A549 (cell line): Measurements from ENCODE around the gene TOMM20. TPM values are rescaled to one million over a fixed set of nuclear protein-coding genes. Genes with fewer than 3 reads are reported as not detected.
A peak's percentile ranks its signal among the peaks of the same experiment; 100 is the strongest.

Experiments used
- ATAC-seq, 2 experiments: fragments of 200-7000 bp in 1 of 2; fragments of >200 bp in 1 of 2; cut with Nextera tagmentation in 1 of 2; cut with Tn5 transposase in 1 of 2; 3 replicates each; pipeline versions ENCODE4 v1.8.0 to v1.9.1; 2018 to 2020; ENCODE audit warnings: mild to moderate bottlenecking in 1 of 2, moderate library complexity in 1 of 2
- CTCF ChIA-PET: fragments of 300-600 bp; sonication (Branson Sonifier 250); formaldehyde crosslinking; extraction: SDS; loops from one replicate; lab custom pipeline; 2021; ENCODE audit warnings: antibody characterized with exemption, inconsistent platforms; lab: Yijun Ruan, JAX
- POLR2A ChIA-PET: fragments of 350-600 bp; formaldehyde crosslinking; extraction: SDS; loops from one replicate; lab custom pipeline; 2021; ENCODE audit warnings: antibody characterized with exemption, inconsistent platforms; lab: Yijun Ruan, JAX
- DNase-seq, 2 experiments: peaks; one replicate each; pipeline versions ENCODE4 v3.0.0 to v3.0.0-alpha.2; 2011 to 2016; ENCODE audit warnings: low read depth in 1 of 2, low spot score in 1 of 2
- FAIRE-seq: peaks from 2 replicates; lab custom pipeline; 2011; peaks lifted over from hg19 to GRCh38; lab: Jason Lieb, UNC
- H3K27ac ChIP-seq, 2 experiments: fragments of >200 bp; sonication (Bioruptor Twin); formaldehyde crosslinking; 3 replicates each; pipeline ENCODE4 v1.5.1; 2016 to 2017
- H3K4me1 ChIP-seq: fragments of >200 bp; sonication (Bioruptor Twin); formaldehyde crosslinking; 3 replicates; pipeline ENCODE4 v1.6.1; 2016
- H3K4me2 ChIP-seq: fragments of >200 bp; sonication (Bioruptor Twin); formaldehyde crosslinking; 3 replicates; pipeline ENCODE4 v1.6.1; 2016
- H3K4me3 ChIP-seq: fragments of >200 bp; sonication (Bioruptor Twin); formaldehyde crosslinking; 3 replicates; pipeline ENCODE4 v1.5.1; 2016
- H3K9me3 ChIP-seq: fragments of >200 bp; sonication (Bioruptor Twin); formaldehyde crosslinking; 3 replicates; pipeline ENCODE4 v1.6.1; 2016
- BHLHE40 ChIP-seq: IDR thresholded peaks from 2 replicates; pipeline ENCODE4 v1.6.1; 2012; ENCODE audit warnings: low read depth, low read length, inconsistent platforms
- CHD2 ChIP-seq: fragments of 150-350 bp; IDR thresholded peaks from 2 replicates; pipeline ENCODE4 v1.6.1; 2014; ENCODE audit warnings: low read length; ENCODE audit not compliant: partially characterized antibody
- ESRRA ChIP-seq: fragments of 150-350 bp; IDR thresholded peaks from 2 replicates; pipeline ENCODE4 v1.6.1; 2014; ENCODE audit warnings: mild to moderate bottlenecking, low read length, borderline replicate concordance
- FOSL2 ChIP-seq, 2 experiments: fragments of 450-650 bp in 1 of 2; fragments of >200 bp in 1 of 2; sonication (Bioruptor Twin) in 1 of 2; formaldehyde crosslinking; IDR thresholded peaks; 2 replicates each; pipeline versions ENCODE4 v1.5.0 to v1.6.1; 2016 to 2020; ENCODE audit warnings: mild to moderate bottlenecking in 1 of 2, moderate library complexity in 1 of 2
- HES2 ChIP-seq: fragments of >200 bp; sonication (Bioruptor Twin); formaldehyde crosslinking; IDR thresholded peaks from 2 replicates; pipeline ENCODE4 v1.6.1; 2016
- HOXB5 ChIP-seq: fragments of 250-450 bp; sonication (Bioruptor Pico); IDR thresholded peaks from 2 replicates; pipeline ENCODE4 v1.5.0; 2020; ENCODE audit warnings: mild to moderate bottlenecking, moderate library complexity
- JUN ChIP-seq, 2 experiments: fragments of >200 bp; sonication (Bioruptor Twin); formaldehyde crosslinking; IDR thresholded peaks; 2 replicates in 1 of 2; 3 replicates in 1 of 2; pipeline ENCODE4 v1.6.1; 2016 to 2017
- JUNB ChIP-seq: fragments of >200 bp; sonication (Bioruptor Twin); formaldehyde crosslinking; IDR thresholded peaks from 2 replicates; pipeline ENCODE4 v1.6.1; 2016
- KDM1A ChIP-seq: fragments of 200-600 bp; sonication (generic); IDR thresholded peaks from 2 replicates; pipeline ENCODE4 v1.6.1; 2016; ENCODE audit warnings: low read depth, mild to moderate bottlenecking
- MAFK ChIP-seq: fragments of 450-650 bp; IDR thresholded peaks from 2 replicates; pipeline ENCODE4 v1.6.1; 2014; ENCODE audit not compliant: partially characterized antibody
- MAX ChIP-seq: IDR thresholded peaks from 2 replicates; pipeline ENCODE4 v1.6.1; 2012
- MYC ChIP-seq: IDR thresholded peaks from 2 replicates; pipeline ENCODE4 v1.6.1; 2012; ENCODE audit warnings: mild to moderate bottlenecking, inconsistent platforms, low read length, improper control_type of control experiment, borderline replicate concordance
- RAD21 ChIP-seq, 2 experiments: fragments of >200 bp in 1 of 2; sonication (Bioruptor Twin) in 1 of 2; formaldehyde crosslinking in 1 of 2; IDR thresholded peaks in 1 of 2; conservative IDR thresholded peaks in 1 of 2; 2 replicates in 1 of 2; 3 replicates in 1 of 2; pipeline ENCODE4 v1.6.1; 2012 to 2018; ENCODE audit warnings: inconsistent platforms in 1 of 2
- REST ChIP-seq: fragments of 200-600 bp; sonication (generic); IDR thresholded peaks from 2 replicates; pipeline ENCODE4 v1.6.1; 2016; ENCODE audit warnings: antibody characterized with exemption, mild to moderate bottlenecking, moderate library complexity
- RFX5 ChIP-seq: fragments of 450-650 bp; IDR thresholded peaks from 2 replicates; pipeline ENCODE4 v1.7.1; 2014; ENCODE audit warnings: antibody characterized with exemption, mild to moderate bottlenecking, moderate library complexity
- SMC3 ChIP-seq: fragments of >200 bp; sonication (Bioruptor Twin); formaldehyde crosslinking; IDR thresholded peaks from 3 replicates; pipeline ENCODE4 v1.6.1; 2018; ENCODE audit warnings: inconsistent platforms
- ZFP36 ChIP-seq: fragments of 450-650 bp; IDR thresholded peaks from 2 replicates; pipeline ENCODE4 v1.6.1; 2014; ENCODE audit warnings: borderline replicate concordance; ENCODE audit not compliant: partially characterized antibody
- ZNF302 ChIP-seq: fragments of 250-450 bp; sonication (Bioruptor Pico); IDR thresholded peaks from 2 replicates; pipeline ENCODE4 v1.9.0; 2021; ENCODE audit warnings: inconsistent platforms, mild to moderate bottlenecking, moderate library complexity
- WGBS: methylation state at CpG from one replicate; pipeline ENCODE4 v1.1.6; 2017; ENCODE audit errors: missing lambda C conversion rate; 5-methylcytosine and 5-hydroxymethylcytosine counted together
- polyA plus RNA-seq, 4 experiments: library from polyadenylated mRNA; depleted of rRNA in 3 of 4; stranded (reverse); fragments of >200 nt; fragmentation: RNase III in 1 of 4; extraction: RNeasy Plus Mini Kit Qiagen cat#74134 plus additional on column Dnase treatment in 1 of 4; gene quantifications; 2 replicates in 3 of 4; 3 replicates in 1 of 4; pipeline ENCODE4 v1.2.3, GENCODE V29; 2011 to 2017

The TOMM20 gene
- polyA plus RNA-seq, 2 of the 4 experiments (the other 2 are of a cell fraction), result 112 to 122 TPM

GRCh38 chr1:235156740-235157139 is 28.1 kb upstream of the TOMM20 start:
- no peak overlapping the region for H3K4me2 ChIP-seq
- no peak for DNase-seq
- TF ChIP-seq HES2 (no peak), ZNF302 (CRISPR knock-in tag) (no peak), SMC3 (no peak), REST (no peak), JUNB (no peak), MYC (no peak), RAD21 (conservative IDR thresholded peaks at IDR 0.05 in 1 of 2, IDR thresholded peaks at IDR 0.05 in 1 of 2) (no peak), CHD2 (no peak), ZFP36 (no peak)
- WGBS, result 67% methylated on average over 4 of the region's 4 CpGs
- no peak overlapping the region for H3K27ac ChIP-seq
- ChIA-PET CTCF (interaction anchor here (0.7 to 1.0 kb wide), 3 partner anchors 15 to 260 kb away, joined by 3 read pairs; no protein-coding TSS in a partner anchor), POLR2A (interaction anchor here (0.6 to 1.1 kb wide), 2 partner anchors 11 to 255 kb away, joined by 3 read pairs; no protein-coding TSS in a partner anchor)
- no peaks in the 10 kb centered on the region for H3K9me3 ChIP-seq
- peaks cover 13% of the 10 kb centered on the region; the same call in 2 of the 3 replicates for H3K4me1 ChIP-seq
- no peak for FAIRE-seq
- no peak overlapping the region for H3K4me3 ChIP-seq
- ATAC-seq, result no peak

- Histone ChIP-seq H3K4me1 (peaks cover 12% of the 10 kb centered on the region; the same call in 2 of the 3 replicates), H3K4me2 (no peak overlapping the region), H3K27ac (no peak overlapping the region), H3K9me3 (no peaks in the 10 kb centered on the region), H3K4me3 (no peak overlapping the region)
- WGBS, result 79% methylated on average over 3 of the region's 3 CpGs
- FAIRE-seq (no peak), ATAC-seq (no peak), DNase-seq (peak in 1 of 2 experiments; percentile 23)
- CTCF ChIA-PET, result interaction anchor here (0.6 to 1.0 kb wide), 4 partner anchors 15 to 260 kb away, joined by 3 read pairs; no protein-coding TSS in a partner anchor
- TF ChIP-seq ESRRA, result no peak
- no peak for TF ChIP-seq FOSL2 (IDR thresholded peaks at IDR 0.05)
- TF ChIP-seq FOSL2 (CRISPR knock-in tag; IDR thresholded peaks at IDR 0.05), result no peak
- TF ChIP-seq RAD21 (conservative IDR thresholded peaks at IDR 0.05 in 1 of 2, IDR thresholded peaks at IDR 0.05 in 1 of 2), result 0 out of 5 replicates have a peak, but pooled peaks of 1 of the 2 experiments have one; percentile 4
- TF ChIP-seq JUN (IDR thresholded peaks at IDR 0.05), result no peak
- POLR2A ChIA-PET, result interaction anchor here (0.6 to 1.1 kb wide), 2 partner anchors 11 to 255 kb away, joined by 3 read pairs; no protein-coding TSS in a partner anchor
These were observed 27.6 kb upstream of the TOMM20 start for GRCh38 chr1:235156265-235156664.

- Histone ChIP-seq H3K9me3 (no peaks in the 10 kb centered on the region), H3K4me1 (0 out of 3 replicates have a peak, but pooled peaks cover 4% of the 10 kb centered on the region), H3K4me2 (no peak overlapping the region), H3K27ac (no peak overlapping the region), H3K4me3 (no peak overlapping the region)
- ChIA-PET POLR2A (interaction anchor here (3.0 kb wide), 1 partner anchor 9 kb away, joined by 12 read pairs; the partner anchor contains the start of gene RBM34), CTCF (interaction anchor here (0.6 to 0.8 kb wide), 3 partner anchors 13 to 902 kb away, joined by 3 to 5 read pairs (median 5); no protein-coding TSS in a partner anchor)
- FAIRE-seq, result no peak
- DNase-seq, result no peak
- no peak for ATAC-seq
- TF ChIP-seq HOXB5 (no peak), BHLHE40 (no peak), MAFK (peak; percentile 91)
These were observed 23.6 kb upstream of the TOMM20 start for GRCh38 chr1:235152235-235152634.

GRCh38 chr1:235151033-235151432 is 22.4 kb upstream of the TOMM20 start:
- no peak overlapping the region for H3K4me3 ChIP-seq
- H3K27ac ChIP-seq, result no peak overlapping the region
- no peak for ATAC-seq
- H3K9me3 ChIP-seq, result no peaks in the 10 kb centered on the region
- ChIA-PET POLR2A (interaction anchor here (3.0 kb wide), 1 partner anchor 10 kb away, joined by 12 read pairs; the partner anchor contains the start of gene RBM34), CTCF (no interaction called here)
- DNase-seq, result no peak
- TF ChIP-seq KDM1A, result no peak
- no peak for TF ChIP-seq CHD2
- TF ChIP-seq RFX5, result no peak
- no peak for TF ChIP-seq MAX
- H3K4me1 ChIP-seq, result no peaks in the 10 kb centered on the region
- WGBS, result 84% methylated on average over 2 of the region's 2 CpGs
- no peak overlapping the region for H3K4me2 ChIP-seq
- no peak for FAIRE-seq
